Left colon (tissue), 2 donors: ENCODE measurements around the gene IGFBPL1. TPM values are rescaled to one million over a fixed set of nuclear protein-coding genes. Genes with fewer than 3 reads are reported as not detected.

Experiments
- ATAC-seq: fragments of 200-7000 bp; cut with Tn5 transposase; one replicate; pipeline ENCODE4 v1.9.1; 2020; ENCODE audit warnings: mild to moderate bottlenecking, moderate library complexity
- DNase-seq, 2 donors: peaks; one replicate each; pipeline ENCODE4 v3.0.0-alpha.2; 2020
- intact Hi-C, 2 donors: fragments of 100-400 bp; cut with DNase I in 1 of 2; cut with micrococcal nuclease in 1 of 2; formaldehyde crosslinking; loops; one replicate each; pipeline versions ENCODE4 v1.11.2 to v1.14.0; 2022; cut with DNase I, micrococcal nuclease
- total RNA-seq, 2 donors: library from RNA; stranded (reverse); fragmentation: NEBNext Ultra II Directional; extraction: Animal tissue kit (Norgen Biotek cat#: 25700); gene quantifications; one replicate each; pipeline ENCODE4 v1.2.1, GENCODE V29; 2021
- donor health status: DM: no; HTN: no; CAD: no.
- donor health status: DM: yes; HTN: yes; CAD: no.

IGFBPL1 gene
- total RNA-seq, 2 donors from 2014 or later, result 0.25 to 0.52 TPM

DNA sequence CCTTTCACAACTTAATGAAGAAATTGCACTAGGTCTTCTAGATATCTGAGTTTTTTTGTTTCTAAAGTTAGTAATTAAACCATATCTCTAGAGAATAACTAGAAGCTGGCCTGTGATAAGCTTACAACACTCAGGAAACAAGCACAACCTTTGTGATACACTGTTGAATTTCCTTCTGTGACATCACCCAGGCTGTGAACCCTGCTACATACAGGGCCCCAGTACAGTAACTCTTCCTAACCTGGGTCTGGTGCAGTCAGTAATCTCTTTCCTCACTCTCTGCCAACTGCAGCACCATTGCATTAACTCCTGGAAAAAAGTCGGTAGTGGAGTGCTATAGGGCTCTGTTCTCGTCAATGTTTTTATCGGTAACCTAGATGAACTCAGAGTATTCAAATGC lies 10.6 kb upstream of the IGFBPL1 start:
- no peak for DNase-seq
- intact Hi-C loops, result no loop called here
- peak; percentile 85 for ATAC-seq

DNA sequence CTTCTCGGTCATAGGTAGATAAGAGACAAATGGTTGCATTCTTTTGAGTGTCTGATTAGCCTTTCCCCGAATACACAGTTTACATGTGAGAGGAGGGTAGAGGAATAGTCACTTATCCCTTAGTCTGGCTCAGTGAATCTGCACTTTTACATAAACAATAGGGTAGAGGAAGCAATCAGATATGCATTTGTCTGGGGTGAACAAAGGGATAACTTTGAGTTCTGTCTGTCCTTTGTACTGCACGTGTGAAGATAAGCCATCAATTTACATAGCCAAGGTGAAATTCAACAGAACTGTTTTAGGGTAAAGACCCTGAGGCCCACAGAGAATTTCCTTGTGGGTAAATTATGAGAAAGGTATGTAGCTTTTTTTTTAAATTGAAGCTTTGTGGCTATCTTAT lies 10.1 kb upstream of the IGFBPL1 start:
- ATAC-seq (peak; percentile 15), DNase-seq (no peak)
- intact Hi-C loops, result no loop called here

DNA sequence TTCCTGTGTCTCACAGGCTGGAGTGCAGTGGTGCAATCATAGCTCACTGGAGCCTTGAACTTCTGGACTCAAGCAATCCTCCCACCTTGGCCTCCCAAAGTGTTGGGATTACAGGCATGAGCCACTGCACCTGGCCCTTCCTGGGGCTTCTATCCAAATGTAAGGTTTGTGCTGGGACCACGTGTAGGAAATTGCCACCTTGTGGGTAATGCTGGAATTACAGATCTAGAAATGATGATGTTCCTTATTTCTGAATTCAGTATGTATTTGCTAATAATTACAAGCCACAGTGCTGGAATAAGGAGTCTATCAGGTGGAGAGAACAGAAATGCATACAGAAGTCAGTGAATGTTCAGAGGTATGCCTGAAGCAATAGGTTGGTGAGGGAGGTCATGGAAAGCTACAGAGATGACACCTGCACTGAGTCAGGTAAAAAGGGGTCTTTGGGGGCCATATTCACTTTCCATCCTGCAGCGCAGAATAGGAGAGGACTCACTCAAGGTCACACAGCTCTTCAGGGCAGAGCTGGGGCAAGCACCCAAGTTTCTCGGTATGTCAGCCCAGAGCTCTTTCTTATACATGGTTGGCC lies 8.8 kb upstream of the IGFBPL1 start:
- DNase-seq (no peak), ATAC-seq (peak; percentile 27)

DNA sequence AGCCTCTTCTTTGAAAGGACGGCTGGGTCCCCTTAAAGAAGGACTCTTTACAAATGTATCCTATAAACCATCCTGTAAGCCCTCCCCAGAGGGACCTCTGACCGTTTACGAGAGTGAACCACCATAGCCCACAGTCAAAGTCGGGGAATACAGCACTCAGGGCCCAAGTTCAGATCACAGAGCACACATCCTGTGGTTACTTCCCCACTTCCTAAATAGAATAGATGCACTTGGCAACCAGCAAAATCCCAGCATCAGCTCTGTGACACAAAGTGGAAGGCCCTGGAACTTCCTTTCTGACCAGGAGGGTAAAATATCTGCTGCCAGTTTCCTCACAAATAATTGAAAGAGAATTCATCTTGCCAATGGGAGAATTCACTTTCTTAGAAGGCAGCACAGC lies 6.9 kb upstream of the IGFBPL1 start:
- intact Hi-C loops, result no loop called here
- DNase-seq (no peak), ATAC-seq (no peak)

More for the DNA sequence above, 8.8 kb upstream of the IGFBPL1 start:
- intact Hi-C loops, result no loop called here

DNA sequence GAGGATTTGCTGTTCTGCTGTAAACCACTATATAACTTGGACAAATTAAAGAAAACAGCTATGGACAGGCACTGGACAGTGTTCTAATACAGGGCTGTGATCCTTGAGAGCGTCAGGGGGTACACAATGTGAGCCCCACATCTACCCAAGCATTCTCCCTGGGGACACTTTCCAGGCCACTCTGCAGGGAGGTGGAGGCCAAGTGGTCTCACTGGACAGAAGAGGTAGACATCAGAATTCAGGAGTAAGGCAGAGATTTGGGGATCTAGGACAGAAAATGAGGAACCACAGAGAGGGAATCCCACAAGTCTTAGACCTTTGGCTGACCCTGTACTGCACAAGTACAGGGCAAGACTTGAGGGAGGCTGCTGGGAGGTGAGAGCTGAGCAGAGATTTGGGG lies 3.8 kb upstream of the IGFBPL1 start:
- DNase-seq (no peak), ATAC-seq (no peak)
- intact Hi-C loops, result no loop called here

DNA sequence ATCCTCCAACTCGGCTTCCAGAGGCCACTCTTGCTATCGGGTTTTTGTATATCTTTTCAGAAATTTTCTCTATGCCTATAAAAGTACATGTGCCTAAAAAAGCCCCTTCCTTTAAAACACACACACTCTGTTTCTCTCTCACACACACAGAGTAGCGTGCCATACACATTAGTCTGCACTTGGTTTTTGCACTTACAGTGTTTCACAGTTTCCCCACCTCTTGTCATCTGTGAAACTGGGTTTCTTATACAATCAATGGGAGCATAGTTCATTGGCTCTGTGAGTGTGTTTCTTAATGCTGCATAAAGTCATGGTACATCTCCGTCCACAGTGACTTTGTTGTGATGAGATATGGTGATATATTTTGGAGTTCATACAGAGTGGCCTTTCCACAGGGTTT lies 664 bp upstream of the IGFBPL1 start:
- intact Hi-C loops, result no loop called here
- DNase-seq (no peak), ATAC-seq (no peak)

DNA sequence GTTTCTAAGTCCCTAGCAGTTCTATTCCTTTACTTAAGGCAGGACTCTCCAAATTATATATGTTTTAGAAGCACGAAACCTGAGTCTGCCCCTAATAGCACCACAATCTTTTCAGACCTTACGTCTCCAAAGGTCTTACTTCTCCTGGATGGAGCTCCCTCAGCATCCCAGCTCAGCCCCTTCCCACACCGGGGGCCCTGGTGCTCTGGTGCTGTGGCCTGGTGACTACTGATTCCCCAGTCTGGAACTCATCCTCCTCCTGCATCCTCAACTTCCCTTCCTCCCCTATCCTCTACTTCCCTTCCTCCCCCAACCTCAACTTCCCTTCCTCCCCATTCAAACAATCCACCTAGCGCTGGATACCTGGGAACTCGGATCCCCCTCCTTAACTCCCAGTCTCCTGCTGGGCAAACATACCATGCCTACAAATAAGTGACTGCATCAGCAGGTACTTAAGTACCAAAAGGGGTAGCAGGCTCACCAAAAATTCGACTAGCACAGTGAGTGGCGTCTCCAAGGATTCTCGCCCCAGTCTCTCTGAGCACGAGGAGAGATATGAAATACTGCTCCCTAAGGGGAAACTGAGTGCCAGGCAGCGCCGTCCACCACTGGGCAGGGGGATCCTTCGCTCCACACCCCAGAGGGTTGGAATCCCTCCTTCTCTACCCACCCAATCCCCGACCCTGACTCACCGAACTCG lies 831 bp downstream of the IGFBPL1 start:
- DNase-seq (no peak), ATAC-seq (no peak)
- intact Hi-C loops, result no loop called here

DNA sequence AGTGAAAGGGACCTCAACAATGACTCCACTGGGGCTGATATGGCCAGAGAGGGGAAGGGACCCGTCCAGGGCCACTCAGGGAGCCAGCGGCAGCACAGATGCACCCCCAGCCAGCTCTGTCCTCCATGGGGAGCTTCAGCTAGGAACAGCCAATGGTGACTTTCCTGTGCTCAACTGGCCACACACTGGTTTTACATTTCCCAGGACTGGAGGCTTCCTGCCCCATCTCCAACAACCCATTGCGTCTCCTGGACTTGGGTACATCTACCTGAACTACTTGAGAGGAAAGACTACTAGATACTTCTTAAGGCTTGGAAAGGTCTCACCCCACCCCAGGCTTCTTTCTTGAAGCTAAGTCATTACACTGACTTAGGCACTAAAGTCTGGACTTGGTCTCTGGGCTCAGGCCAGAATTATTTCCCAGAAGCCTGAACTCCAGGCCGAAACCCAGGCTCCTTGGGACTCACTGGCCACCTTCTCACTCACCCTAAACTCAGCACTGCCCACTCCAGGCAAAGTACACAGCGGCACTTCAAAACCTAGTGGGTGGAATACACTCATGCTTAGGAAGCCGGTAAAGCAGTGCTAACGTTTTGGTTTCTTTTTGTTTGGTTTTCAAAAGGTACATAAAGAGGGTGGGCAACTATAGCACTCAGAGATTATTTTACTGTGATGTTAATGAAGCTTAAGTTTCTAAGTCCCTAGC lies 1.5 kb downstream of the IGFBPL1 start:
- intact Hi-C loops, result no loop called here
- ATAC-seq (no peak), DNase-seq (no peak)

DNA sequence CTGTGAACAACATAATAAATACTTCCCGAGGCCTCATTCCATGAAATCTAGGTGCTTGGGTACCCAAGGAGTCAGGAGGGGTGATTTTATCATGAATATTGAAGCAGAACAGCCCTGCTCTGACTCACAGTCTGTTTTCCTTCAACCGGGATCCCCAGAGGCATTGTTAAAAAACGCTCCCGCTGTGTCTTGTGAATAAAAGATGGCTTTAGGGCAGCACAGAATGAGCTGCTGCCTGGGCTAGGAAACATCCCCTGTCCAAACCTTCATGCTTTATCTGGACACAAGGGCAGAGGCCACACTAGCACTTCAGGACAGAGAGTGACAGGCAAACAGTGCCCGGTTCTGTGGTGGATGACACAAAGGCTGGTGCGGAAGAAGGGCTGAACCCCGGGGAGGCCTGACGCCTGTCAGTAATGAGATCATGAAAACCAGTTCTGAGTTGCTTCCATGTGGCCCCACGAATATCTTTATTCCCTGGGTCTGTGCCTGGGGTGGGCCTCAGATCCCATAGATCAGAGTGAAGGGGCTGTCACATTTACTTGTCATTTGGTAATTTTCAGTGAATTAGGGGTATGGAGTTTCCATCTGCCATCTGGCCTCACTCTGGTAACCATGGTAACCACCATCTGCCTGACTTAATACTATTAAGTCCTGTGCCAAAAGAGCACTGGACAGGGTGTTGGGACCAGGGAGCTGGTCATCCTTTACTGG lies 2.6 kb downstream of the IGFBPL1 start:
- ATAC-seq (no peak), DNase-seq (no peak)
- intact Hi-C loops, result no loop called here

DNA sequence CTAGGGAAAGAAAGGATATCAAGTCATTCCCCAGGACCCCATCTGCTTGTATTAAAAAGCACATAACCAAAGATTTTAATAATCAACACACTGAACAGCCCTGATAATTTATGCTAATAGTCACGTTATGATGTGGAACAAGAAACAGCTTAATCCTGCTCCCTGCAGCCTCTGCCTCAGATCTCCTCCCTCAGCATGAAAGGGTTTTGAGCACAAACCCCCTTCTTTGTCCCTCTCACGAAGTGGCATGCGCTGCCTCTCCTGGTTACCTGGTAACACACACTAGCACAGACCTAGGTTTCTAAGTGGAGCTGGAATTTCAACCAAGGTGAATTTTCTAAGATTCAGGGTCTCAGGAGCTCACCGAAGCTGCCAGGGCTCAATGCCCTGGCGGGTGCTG lies 5.1 kb downstream of the IGFBPL1 start:
- intact Hi-C loops, result no loop called here
- no peak for DNase-seq
- no peak for ATAC-seq

DNA sequence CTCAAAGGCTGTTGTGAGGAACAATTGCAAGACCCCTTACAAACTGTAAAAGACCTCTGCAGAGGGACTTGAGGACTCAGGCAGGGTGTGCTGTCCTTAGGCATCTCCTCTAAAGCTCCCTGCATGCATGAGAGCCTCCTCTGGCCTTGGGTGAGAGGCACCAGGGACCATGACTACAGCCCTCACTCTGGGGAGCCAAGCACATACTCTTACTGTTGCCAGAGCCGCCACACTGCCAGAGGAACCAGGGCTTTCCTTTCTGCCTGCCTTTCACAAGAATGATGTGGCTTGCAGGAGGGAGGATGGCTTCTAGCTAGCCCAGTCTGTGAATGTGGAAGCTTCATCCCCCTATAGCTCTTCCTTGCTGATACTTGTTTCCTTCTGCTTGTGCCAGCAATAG lies 5.9 kb downstream of the IGFBPL1 start:
- ATAC-seq (no peak), DNase-seq (no peak)
- intact Hi-C loops, result no loop called here

DNA sequence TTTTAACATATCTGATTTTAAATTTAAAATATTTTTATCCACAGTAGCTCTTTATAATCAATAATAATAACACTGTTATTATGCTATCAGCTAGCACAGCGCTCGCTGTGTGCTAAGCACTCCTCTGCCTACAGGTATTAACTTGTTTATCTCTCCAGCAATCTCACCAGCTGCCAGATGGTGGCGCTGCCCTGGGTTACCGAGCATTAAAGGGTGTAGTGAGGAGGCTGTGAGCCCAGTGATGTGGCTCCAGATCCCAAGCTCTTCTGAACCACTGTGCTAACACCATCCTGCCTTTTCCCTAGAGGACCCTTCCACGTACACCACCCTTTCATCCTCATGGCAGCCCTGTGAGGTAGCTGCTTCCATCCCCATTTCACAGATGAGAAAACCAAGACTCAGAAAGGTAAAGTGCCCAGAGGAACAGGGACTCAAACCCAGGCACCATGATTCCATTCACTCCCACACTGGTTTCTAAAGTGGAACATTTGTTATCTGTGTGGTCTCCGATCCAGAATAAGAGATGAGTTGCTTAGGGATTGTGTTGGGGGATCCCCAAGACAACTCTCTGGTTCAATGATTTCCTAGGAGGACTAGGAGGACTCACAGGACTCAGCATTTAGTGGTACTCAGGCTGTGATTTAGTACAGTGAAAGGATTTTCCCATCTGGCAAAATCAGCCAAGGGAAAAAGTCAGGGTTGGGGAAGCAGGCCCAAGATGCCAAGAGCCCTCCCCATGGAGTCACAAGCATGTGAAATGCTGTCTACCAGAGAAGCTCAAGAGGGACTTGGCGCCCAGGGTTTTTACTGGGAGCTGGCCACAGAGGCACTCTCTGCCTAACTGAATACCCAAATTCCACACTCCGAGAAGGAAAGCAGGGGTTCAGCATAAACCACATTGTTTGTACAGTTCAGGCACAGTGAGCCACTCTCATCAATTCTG lies 7.0 kb downstream of the IGFBPL1 start:
- DNase-seq (peak in 1 of 2 donors; percentile 28), ATAC-seq (peak; percentile 37)
- intact Hi-C loops, result no loop called here

DNA sequence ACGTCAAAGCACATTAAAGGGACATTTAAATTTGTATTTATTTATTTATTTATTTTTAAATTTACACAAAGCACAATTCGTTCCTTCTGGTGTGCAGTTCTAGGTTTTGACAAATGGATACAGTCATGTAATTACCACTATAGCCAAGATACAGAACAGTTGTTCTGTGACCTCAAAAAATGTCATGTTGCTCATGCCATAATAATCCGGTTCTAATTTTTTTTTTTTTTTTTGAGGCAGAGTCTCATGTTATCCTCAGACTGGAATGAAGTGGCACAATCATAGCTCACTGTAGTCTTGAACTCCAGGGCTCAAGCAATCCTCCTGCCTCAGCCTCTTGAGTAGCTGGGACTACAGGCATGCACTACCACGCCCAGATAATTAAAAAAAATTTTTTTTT lies 7.8 kb downstream of the IGFBPL1 start:
- ATAC-seq (no peak), DNase-seq (no peak)
- intact Hi-C loops, result no loop called here

DNA sequence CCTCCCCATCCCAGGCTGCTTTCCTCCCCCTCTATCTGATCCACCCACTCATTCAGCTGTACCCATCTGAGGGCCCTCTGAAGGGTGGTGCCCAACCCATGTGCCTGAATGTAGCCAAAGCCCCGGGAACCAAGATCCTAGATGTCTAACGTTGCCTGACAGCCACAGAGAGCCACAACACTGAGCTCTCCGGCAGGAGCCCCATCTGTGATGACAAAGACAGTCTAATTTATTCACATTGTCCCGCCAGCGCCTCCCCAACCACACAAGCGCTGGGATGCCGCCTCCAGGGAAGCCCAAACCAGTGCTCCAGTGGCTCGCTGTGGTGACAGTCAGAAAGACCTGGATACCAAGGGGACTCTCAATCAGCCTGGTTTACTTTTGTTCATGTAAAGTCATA lies 8.4 kb downstream of the IGFBPL1 start:
- DNase-seq (no peak), ATAC-seq (no peak)
- intact Hi-C loops, result no loop called here

DNA sequence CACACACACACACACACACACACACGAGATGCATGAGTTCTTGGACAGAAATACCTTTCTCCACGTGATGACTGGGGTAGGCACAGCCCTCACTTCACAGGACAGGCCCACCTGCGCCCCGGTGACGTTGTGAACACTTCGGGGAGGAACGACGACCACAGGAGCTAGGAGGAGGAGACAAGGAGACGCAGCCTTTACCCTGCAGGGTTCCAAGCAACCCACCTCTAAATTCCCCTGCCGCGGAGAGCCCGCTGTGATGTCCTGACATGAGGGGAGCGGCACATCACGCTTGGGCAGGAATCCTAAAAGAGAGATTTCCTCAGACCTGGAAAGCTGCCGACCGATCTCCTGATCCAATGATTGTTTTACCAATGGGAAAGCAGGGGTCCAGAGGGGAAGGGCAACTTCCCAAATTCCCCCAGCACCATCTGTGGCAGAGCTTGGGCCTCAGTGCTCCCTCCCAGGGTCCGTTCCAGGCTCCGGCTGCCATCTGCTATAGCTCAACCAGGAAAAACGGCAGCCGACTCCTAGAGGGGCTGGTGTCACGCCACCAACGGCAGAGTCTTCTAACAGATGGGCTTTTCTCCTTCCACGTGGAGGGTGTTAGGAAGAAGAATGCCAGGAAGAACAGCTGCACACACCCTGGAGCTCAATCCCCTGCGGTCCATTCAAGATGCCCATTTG lies 10.1 kb downstream of the IGFBPL1 start:
- intact Hi-C loops, result no loop called here
- ATAC-seq, result no peak

DNA sequence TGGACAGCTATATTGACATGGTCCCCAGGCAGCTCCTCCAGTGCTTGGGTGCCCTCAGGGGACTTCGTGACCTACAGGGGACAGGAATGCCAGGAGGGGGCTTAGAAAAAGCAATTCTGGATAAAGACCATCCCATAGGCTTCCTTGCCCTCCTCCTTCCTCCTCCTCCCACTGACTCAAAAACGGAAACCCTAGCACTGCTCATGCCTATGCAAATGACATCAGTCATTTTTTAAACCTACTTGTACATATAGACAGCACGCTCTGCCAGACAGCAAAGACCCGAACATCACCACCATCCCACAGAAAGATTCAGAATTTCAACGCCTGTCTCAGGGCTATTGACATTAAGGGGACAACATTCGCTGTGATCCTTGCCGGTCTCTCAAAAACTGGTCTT lies 11.0 kb downstream of the IGFBPL1 start:
- DNase-seq (no peak), ATAC-seq (no peak)
- intact Hi-C loops, result no loop called here

More for the DNA sequence above, 10.1 kb downstream of the IGFBPL1 start:
- no peak for DNase-seq

DNA sequence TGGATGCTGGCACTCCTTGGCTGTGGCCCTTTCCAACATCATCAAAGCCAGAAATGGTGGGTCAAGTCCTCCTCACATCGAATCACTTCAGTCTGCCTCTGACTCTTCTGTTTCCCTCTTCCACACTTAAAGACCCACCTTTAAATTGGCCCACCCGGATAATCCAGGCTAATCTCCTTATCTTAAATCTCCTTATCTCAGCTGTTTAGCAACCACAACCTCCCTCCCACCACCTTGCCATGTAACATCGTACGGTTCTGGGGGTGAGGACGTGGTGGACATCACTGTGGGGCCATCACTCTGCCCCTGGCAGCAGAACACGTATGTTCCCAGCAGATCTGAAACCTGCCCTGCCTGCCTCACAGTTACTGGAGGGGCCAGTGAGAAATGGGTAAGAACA lies 11.5 kb downstream of the IGFBPL1 start:
- no peak for ATAC-seq
- DNase-seq, result no peak
- intact Hi-C loops, result no loop called here

DNA sequence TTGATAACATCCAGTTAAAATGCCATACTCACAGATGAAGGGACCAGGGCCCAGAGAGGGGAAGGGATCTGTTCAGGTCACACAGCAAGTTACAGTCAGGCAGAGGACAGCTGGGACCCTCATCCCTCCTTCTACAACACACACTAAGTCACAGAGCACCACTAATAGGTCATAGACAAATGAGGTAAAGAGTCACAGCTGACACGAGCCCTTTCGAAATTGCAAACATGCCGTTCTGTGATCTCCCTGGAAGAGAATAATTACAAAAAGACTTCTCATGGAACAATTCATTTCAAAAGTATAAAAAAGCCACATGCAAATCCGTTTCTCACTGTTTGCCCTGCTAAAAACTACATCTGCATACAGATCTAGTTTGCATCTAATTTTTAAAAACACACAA lies 15.5 kb downstream of the IGFBPL1 start:
- intact Hi-C loops, result no loop called here
- DNase-seq (no peak), ATAC-seq (no peak)
